ENCODE measurements around the gene VAT1L. TPM values are rescaled to one million over a fixed set of nuclear protein-coding genes. Genes with fewer than 3 reads are reported as not detected.

The VAT1L gene
- total and polyA plus RNA-seq, 2 donors = 5.8 to 33.2 TPM

DNA sequence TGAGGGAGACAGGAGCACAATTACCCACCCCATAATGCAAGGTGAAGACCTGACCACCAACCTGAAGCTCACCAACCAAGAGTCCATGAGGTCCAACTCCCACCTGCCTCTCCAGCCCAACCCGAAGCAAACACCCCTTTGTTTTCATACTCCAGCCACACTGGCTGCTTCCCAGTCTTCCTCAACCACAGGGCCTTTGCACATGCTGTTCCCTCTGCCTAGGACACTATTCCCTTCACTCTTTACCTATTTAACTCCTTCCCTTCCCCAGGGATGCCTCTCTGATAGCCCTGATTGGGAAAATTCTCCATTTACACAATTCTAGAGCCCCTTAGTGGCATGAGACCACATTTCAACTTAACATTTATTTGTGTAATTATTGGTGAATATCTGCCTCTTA is 86.0 kb downstream of the VAT1L start:
- Histone ChIP-seq H3K36me3 (ENCODE audit: insufficient read depth) (no peaks in the 10 kb centered on the region), H3K27ac (ENCODE audit: low read depth) (no peak overlapping the region), H3K4me3 (ENCODE audit: low read depth, low read length) (no peak overlapping the region), H3K4me1 (ENCODE audit: insufficient read depth) (no peaks in the 10 kb centered on the region)
- 90% methylated on average over 1 of the region's 1 CpG for WGBS
- no peak for DNase-seq (ENCODE audit: extremely low spot score)

DNA sequence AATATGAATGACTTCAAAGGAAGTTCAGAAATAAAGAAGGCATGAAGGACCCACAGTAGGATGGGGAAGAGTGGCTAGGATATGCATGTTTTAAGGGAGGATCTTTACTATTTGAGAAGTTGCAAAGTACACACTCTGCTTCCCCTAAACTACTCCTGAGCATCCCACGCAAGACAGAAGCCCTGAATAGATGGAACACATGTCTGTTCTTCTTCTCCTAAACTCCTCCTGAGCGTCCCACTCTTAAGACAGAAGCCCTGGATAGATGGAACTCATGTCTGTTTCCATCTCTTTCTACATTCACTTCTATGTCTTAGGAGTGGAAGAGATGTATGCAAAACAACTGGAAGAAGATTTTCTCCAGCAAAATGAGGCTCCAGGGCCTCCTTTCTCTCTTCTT is 88.4 kb downstream of the VAT1L start:
- H3K4me3 ChIP-seq (ENCODE audit: low read depth, low read length) = no peak overlapping the region
- DNase-seq (ENCODE audit: extremely low spot score) = no peak
- H3K27ac ChIP-seq (ENCODE audit: low read depth) = no peak overlapping the region
- WGBS = 95% methylated on average over 2 of the region's 2 CpGs
- H3K4me1 ChIP-seq (ENCODE audit: insufficient read depth) = no peaks in the 10 kb centered on the region
- H3K36me3 ChIP-seq (ENCODE audit: insufficient read depth) = no peaks in the 10 kb centered on the region

DNA sequence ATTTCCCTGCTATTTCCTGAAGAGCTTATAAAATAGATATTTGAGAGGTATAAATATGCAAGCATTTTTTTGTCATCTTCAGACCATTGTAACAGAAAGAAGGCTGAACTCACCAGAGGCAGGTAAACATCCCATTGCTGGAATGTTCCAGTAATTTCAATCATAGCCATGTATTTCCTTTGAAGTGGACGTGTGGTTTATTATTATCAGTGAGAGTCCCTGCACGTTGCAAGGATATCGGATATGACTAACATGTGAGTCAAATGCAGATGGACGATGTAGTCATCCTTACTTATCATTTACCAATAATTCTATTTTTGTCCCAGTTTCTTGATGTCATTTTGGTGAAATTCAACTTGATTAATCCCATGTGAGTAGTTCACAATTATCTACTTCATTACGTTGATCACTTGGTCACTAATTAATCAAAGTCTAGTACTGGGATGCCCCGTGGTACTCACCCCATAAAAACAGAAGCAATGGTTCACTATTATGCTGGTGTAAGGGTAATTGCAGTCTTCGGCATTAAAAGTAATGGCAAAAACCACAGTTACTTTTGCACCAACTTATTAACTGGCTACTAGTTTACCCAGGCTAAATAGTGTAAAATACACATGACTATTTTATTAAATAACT is 89.5 kb downstream of the VAT1L start:
- Histone ChIP-seq H3K27ac (ENCODE audit: low read depth) (no peak overlapping the region), H3K4me1 (ENCODE audit: insufficient read depth) (no peaks in the 10 kb centered on the region), H3K4me3 (ENCODE audit: low read depth, low read length) (no peak overlapping the region), H3K36me3 (ENCODE audit: insufficient read depth) (no peaks in the 10 kb centered on the region)
- WGBS = 92% methylated on average over 7 of the region's 7 CpGs
- no peak for DNase-seq (ENCODE audit: extremely low spot score)

DNA sequence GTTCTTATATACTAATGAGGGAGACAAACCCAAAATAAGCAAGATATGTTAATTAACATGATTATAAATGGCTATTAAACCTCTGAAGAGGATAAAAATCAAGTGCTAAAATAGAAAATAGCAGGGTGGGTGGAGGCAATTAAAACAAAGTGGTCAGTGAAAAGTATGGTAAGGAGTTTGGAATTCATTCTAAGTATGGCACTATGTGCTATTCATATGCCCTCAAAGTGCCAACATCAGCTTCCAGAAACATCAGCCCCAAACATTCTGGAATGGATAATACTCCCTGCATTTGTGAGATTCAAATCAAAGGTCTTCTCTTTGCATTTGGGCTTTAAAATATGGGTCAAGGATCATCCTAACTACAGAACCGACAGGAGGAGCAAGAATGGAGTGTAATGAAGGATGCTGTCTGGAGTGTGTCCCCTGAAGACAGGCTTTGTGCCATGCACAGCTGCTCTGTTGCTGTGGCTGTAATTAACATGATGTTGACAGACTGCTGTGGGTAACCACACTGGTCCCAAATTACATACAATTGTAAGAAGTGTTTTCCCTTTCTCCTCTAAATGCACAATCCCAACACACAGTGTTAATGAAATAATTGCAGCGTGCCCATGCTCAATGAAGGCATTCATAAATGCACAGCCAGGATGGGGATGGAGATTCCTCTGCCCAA is 93.1 kb downstream of the VAT1L start:
- Histone ChIP-seq H3K4me1 (ENCODE audit: insufficient read depth) (no peaks in the 10 kb centered on the region), H3K27ac (ENCODE audit: low read depth) (no peak overlapping the region), H3K36me3 (ENCODE audit: insufficient read depth) (no peaks in the 10 kb centered on the region), H3K4me3 (ENCODE audit: low read depth, low read length) (no peak overlapping the region)
- WGBS = 70% methylated on average over 2 of the region's 2 CpGs
- no peak for DNase-seq (ENCODE audit: extremely low spot score)

DNA sequence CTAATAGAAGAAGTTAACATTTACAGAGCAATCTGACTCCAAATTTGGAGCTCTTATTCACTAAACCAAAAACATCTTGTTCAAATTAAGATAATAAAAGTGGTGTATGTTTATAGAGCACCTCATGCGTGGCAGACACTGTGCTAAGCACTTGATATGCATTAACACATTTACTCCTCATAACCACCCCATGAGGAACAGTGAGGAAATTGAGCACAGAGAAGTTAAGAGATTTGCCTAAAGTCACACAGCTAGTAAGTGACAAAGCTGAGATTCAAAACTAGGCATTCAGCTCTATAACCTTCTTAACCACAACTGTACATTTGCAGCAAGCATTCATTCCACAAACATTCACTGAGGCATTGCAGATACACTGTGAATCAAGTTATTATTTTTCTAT is 94.0 kb downstream of the VAT1L start:
- Histone ChIP-seq H3K4me3 (ENCODE audit: low read depth, low read length) (no peak overlapping the region), H3K4me1 (ENCODE audit: insufficient read depth) (no peaks in the 10 kb centered on the region), H3K36me3 (ENCODE audit: insufficient read depth) (no peaks in the 10 kb centered on the region), H3K27ac (ENCODE audit: low read depth) (no peak overlapping the region)
- WGBS = 81% methylated on average over 1 of the region's 1 CpG
- no peak for DNase-seq (ENCODE audit: extremely low spot score)

DNA sequence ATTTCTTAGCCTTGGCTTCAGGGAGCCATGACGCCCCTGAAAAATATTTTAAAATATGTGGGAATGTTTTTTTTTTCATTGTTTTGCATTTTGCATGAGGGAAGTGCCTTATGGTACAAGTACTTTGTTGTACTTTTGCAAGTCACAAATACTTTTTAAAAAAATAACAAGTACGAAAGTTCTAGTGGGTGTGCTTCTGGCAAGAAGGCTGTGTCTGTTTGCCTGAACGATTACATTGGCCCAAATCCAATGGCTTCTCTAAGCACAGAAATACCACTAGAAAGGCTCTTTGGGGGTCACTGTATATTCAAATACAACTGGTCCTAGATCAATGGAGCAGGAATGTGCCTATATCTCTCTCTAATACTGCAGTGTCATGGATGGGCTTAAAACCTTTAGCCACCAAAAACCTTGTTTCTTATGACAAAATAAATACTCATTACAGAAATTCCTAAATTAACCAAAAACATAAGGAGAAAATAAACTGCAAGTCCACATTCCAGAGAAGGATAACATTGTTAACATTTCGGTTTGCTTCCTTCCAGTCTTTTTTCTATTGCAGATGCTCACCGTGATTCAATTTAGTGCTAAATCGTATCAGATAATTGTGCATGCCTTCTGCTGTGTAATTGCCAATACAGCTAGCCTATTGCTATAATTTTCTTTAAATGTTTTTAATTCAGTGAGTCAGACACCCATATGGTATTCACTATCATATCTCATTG is 97.4 kb downstream of the VAT1L start:
- Histone ChIP-seq H3K36me3 (ENCODE audit: insufficient read depth) (no peaks in the 10 kb centered on the region), H3K4me3 (ENCODE audit: low read depth, low read length) (no peak overlapping the region), H3K27ac (ENCODE audit: low read depth) (no peak overlapping the region), H3K4me1 (ENCODE audit: insufficient read depth) (no peaks in the 10 kb centered on the region)
- 71% methylated on average over 6 of the region's 6 CpGs for WGBS
- no peak for DNase-seq (ENCODE audit: extremely low spot score)

DNA sequence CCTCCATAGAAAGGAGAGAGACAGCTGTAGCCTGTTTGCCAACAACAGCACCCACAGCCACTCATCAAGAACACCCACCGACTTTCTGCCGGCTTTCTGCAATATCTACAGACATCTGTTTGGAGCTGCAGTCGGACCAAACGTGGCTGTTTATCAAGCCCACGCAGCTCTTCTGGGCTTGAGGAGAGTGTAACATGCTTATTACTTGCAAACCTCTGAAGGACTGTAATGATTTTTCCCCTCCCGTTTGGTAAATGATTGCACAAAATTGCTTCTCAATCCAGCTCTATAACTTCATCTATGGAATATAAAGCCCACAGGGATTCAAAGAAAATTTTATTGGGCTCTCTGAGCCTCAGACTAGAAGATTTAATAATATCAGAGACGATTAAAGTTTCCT is 100.5 kb downstream of the VAT1L start:
- no peaks in the 10 kb centered on the region for H3K4me1 ChIP-seq (ENCODE audit: insufficient read depth)
- H3K4me3 ChIP-seq (ENCODE audit: low read depth, low read length) = no peak overlapping the region
- no peaks in the 10 kb centered on the region for H3K36me3 ChIP-seq (ENCODE audit: insufficient read depth)
- no peak overlapping the region for H3K27ac ChIP-seq (ENCODE audit: low read depth)
- DNase-seq (ENCODE audit: extremely low spot score) = peak; percentile 7
- 29% methylated on average over 7 of the region's 7 CpGs for WGBS

DNA sequence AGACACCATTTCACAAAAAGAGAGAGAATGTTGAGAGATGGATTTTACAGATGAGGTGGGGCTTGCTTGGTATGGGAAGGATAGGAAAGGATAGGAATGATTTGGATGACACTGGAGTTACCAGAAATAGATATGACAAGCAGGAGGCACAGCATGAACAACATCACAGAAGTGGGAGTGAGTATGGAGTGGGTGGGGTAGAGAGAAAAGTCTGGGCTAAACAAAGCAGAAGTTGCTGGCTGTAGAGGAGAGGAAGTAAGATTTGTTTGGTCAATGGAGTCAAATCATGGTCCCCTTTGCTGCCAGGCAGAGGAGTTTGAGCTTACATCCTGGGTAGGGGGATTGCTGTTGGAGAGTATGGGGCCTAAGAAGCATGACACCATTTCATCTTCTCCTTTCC is 101.7 kb downstream of the VAT1L start:
- Histone ChIP-seq H3K27ac (ENCODE audit: low read depth) (no peak overlapping the region), H3K36me3 (ENCODE audit: insufficient read depth) (no peaks in the 10 kb centered on the region), H3K4me3 (ENCODE audit: low read depth, low read length) (no peak overlapping the region), H3K4me1 (ENCODE audit: insufficient read depth) (no peaks in the 10 kb centered on the region)
- no peak for DNase-seq (ENCODE audit: extremely low spot score)

DNA sequence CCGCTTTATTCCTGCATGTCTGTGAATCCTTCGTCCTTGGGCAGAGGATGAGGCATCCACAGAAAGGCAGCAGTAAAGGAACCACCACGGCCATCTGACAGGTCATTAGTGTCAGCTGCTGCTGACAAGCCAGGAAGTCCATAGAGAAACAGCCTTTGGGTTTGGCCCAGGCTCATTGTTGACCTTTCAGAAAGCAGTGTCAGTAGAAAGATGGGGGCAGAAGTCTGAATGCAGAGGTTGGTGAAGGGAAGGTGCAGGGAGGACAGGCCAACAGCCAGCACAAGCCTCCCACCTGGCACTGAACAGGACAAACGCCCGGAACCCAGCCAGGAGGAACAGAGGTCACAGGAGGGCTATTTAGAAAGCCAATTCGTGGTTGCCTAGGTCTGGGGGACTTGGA is 105.8 kb downstream of the VAT1L start:
- WGBS = 70% methylated on average over 6 of the region's 6 CpGs
- Histone ChIP-seq H3K4me1 (ENCODE audit: insufficient read depth) (no peaks in the 10 kb centered on the region), H3K27ac (ENCODE audit: low read depth) (no peak overlapping the region), H3K36me3 (ENCODE audit: insufficient read depth) (no peaks in the 10 kb centered on the region), H3K4me3 (ENCODE audit: low read depth, low read length) (no peak overlapping the region)
- no peak for DNase-seq (ENCODE audit: extremely low spot score)

DNA sequence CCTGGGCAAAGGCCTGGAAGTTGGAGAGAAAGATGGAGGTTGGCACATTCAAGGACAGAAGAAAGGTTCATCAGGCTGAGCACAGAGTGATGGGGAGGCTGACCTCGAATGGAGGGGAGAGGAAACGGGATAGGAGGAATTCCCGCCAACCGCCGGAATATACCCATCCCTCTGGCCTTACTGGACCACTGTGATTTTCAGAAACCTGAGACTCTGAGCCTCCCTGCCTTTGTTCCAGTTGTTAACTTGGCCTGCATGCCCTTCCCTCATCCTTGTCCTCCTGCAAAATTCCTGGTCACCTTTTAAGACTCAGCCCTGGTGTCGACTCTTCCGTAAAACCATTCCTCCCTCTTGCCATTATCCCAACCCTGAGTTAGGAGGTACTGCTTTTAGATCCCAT is 107.6 kb downstream of the VAT1L start:
- no peak for DNase-seq (ENCODE audit: extremely low spot score)
- no peak overlapping the region for H3K4me3 ChIP-seq (ENCODE audit: low read depth, low read length)
- no peak overlapping the region for H3K27ac ChIP-seq (ENCODE audit: low read depth)
- no peaks in the 10 kb centered on the region for H3K4me1 ChIP-seq (ENCODE audit: insufficient read depth)
- H3K36me3 ChIP-seq (ENCODE audit: insufficient read depth) = no peaks in the 10 kb centered on the region
- WGBS = 78% methylated on average over 7 of the region's 7 CpGs

DNA sequence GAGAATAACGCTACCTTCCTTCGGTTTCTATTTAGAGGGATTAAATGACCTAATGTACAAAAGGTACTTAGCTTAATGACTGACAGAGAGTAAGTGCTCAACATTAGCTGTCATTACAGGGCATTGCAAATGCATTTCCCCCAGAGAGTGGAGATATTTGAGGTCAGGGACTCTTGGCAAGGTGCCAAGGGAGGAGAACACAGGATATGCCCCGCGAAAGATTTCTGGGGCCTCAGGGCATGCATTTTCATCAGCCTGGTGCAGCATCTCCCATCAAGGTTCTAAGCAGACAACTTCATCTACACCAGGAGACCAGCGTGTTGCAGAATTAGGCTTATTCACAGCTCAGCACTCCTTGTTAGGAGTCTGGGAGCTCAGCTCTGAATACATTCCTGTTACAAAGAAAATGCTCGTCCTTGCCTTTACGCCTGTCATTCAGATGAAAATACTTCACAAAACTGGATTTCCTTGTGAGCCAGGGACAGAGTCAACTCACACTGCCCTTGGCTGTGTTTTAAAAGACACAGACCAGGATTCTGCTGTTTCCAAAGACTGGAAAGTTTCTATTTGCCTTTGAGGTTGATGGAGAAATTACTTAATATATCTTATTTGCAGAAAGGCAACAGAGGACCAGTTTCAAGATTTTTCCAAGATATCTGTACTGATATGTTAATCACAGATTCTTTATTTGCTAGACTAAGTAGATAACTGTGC is 108.2 kb downstream of the VAT1L start:
- Histone ChIP-seq H3K4me3 (ENCODE audit: low read depth, low read length) (no peak overlapping the region), H3K27ac (ENCODE audit: low read depth) (no peak overlapping the region), H3K36me3 (ENCODE audit: insufficient read depth) (no peaks in the 10 kb centered on the region), H3K4me1 (ENCODE audit: insufficient read depth) (no peaks in the 10 kb centered on the region)
- no peak for DNase-seq (ENCODE audit: extremely low spot score)
- 32% methylated on average over 7 of the region's 7 CpGs for WGBS

DNA sequence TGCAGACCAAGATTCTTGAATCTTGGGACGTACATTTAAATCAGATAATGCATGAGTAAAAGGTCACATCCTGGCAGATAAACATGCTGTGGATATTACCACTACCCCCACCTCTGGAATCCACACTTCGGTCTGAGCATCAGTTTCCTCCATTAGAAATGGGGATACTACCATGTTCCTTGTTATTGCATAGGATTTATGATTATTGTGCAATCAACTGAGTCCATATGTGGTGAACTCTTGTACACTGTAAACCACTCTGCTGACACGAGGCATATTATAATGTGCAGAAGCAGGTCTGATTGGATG is 108.7 kb downstream of the VAT1L start:
- Histone ChIP-seq H3K4me3 (ENCODE audit: low read depth, low read length) (no peak overlapping the region), H3K27ac (ENCODE audit: low read depth) (no peak overlapping the region), H3K4me1 (ENCODE audit: insufficient read depth) (no peaks in the 10 kb centered on the region), H3K36me3 (ENCODE audit: insufficient read depth) (no peaks in the 10 kb centered on the region)
- no peak for DNase-seq (ENCODE audit: extremely low spot score)
- WGBS = 18% methylated on average over 3 of the region's 3 CpGs

DNA sequence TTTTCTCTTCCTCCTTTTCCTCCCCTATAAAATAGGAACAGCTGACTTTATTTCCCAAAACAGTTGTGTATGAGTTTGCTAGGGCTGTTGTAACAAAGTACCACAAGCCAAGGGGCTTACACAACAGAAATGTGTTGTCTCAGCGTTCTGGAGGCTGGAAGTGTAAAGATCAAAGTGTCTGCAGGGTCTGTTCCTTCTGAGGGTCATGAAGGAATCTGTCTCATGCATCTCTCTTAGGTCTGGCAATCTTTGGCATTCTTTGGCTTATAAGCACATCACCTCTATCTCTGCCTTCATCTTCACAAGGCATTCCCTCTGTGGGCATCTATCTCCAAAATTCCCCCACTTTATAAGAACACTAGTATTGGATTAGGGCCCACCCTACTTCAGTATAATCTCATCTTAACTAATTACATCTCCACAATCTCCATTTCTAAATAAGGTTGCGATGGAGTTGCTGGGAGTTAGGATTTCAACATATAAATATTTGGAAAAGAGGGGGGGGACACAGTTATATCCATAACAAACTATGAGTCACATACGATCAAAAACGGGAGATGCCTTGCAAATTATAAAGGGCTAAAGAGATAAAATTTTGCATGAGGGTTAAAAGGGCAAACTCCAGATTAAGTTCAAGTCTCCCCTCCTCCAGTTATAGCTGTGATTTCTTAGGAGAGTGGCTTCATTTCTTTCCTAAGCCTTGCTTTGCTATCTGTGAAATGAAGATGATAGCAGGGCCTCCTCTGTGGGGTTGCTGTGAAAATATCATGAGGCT is 109.7 kb downstream of the VAT1L start:
- WGBS = 29% methylated on average over 4 of the region's 4 CpGs
- no peaks in the 10 kb centered on the region for H3K4me1 ChIP-seq (ENCODE audit: insufficient read depth)

More for the DNA sequence above, 109.7 kb downstream of the VAT1L start:
- no peak for DNase-seq (ENCODE audit: extremely low spot score)
- Histone ChIP-seq H3K36me3 (ENCODE audit: insufficient read depth) (no peaks in the 10 kb centered on the region), H3K27ac (ENCODE audit: low read depth) (no peak overlapping the region), H3K4me3 (ENCODE audit: low read depth, low read length) (no peak overlapping the region)
